WTC11 (cell line): Measurements from ENCODE around the gene JOSD2. TPM values are rescaled to one million over a fixed set of nuclear protein-coding genes. Genes with fewer than 3 reads are reported as not detected.

Source experiments
- ATAC-seq: fragments of 200-7000 bp; cut with Tn5 transposase; 2 replicates; pipeline ENCODE4 v1.10.0; 2021; ENCODE audit warnings: mild to moderate bottlenecking, moderate library complexity
- CTCF ChIA-PET: fragments of 300-600 bp; sonication (Branson Sonifier 250); formaldehyde crosslinking; loops from one replicate; lab custom pipeline; 2021; ENCODE audit warnings: antibody characterized with exemption; lab: Charles Lee
- POLR2A ChIA-PET: fragments of 350-600 bp; sonication (Branson Sonifier 250); formaldehyde crosslinking; loops from one replicate; lab custom pipeline; 2021; ENCODE audit warnings: antibody characterized with exemption; lab: Charles Lee
- DNase-seq: peaks from one replicate; pipeline ENCODE4 v3.0.0; 2021; ENCODE audit warnings: low spot score
- H3K27ac Mint-ChIP-seq: 2 replicates; pipeline ENCODE4 v1.8.0; 2021; ENCODE audit warnings: mixed read lengths
- H3K27me3 Mint-ChIP-seq: 2 replicates; pipeline ENCODE4 v1.8.0; 2021; ENCODE audit warnings: low read depth, mild to moderate bottlenecking, moderate library complexity, mixed read lengths
- H3K36me3 Mint-ChIP-seq: 2 replicates; pipeline ENCODE4 v1.8.0; 2021; ENCODE audit warnings: mixed read lengths
- H3K4me1 Mint-ChIP-seq: 2 replicates; pipeline ENCODE4 v1.8.0; 2022; ENCODE audit warnings: mixed read lengths
- H3K4me3 Mint-ChIP-seq: 2 replicates; pipeline ENCODE4 v1.8.0; 2021; ENCODE audit warnings: mild to moderate bottlenecking, moderate library complexity, mixed read lengths
- H3K9me3 Mint-ChIP-seq: 2 replicates; pipeline ENCODE4 v1.8.0; 2021; ENCODE audit warnings: mixed read lengths
- AR ChIP-seq: fragments of 250-450 bp; sonication (Bioruptor Pico); IDR thresholded peaks from 2 replicates; pipeline ENCODE4 v1.9.0; 2021; ENCODE audit warnings: mild to moderate bottlenecking
- ATF2 ChIP-seq: sonication (generic); formaldehyde crosslinking; IDR thresholded peaks from 2 replicates; pipeline ENCODE4 v1.8.1; 2022; ENCODE audit warnings: low read depth, missing genetic modification reagents, borderline replicate concordance
- E2F5 ChIP-seq: sonication (generic); formaldehyde crosslinking; IDR thresholded peaks from 2 replicates; pipeline ENCODE4 v1.8.1; 2022; ENCODE audit warnings: mild to moderate bottlenecking, moderate library complexity, missing genetic modification reagents
- IRF2 ChIP-seq: sonication (generic); formaldehyde crosslinking; IDR thresholded peaks from 2 replicates; pipeline ENCODE4 v1.8.0; 2022; ENCODE audit warnings: low read depth, missing genetic modification reagents, borderline replicate concordance
- MLX ChIP-seq: sonication (generic); formaldehyde crosslinking; IDR thresholded peaks from 2 replicates; pipeline ENCODE4 v1.8.1; 2023; ENCODE audit warnings: mild to moderate bottlenecking, missing genetic modification reagents, moderate library complexity
- MYBL2 ChIP-seq: sonication (generic); formaldehyde crosslinking; IDR thresholded peaks from 2 replicates; pipeline ENCODE4 v1.8.1; 2023; ENCODE audit warnings: mild to moderate bottlenecking, moderate library complexity, missing genetic modification reagents
- NR2C2 ChIP-seq: sonication (generic); formaldehyde crosslinking; IDR thresholded peaks from 2 replicates; pipeline ENCODE4 v1.8.0; 2022; ENCODE audit warnings: mild to moderate bottlenecking, missing genetic modification reagents
- OVOL2 ChIP-seq: fragments of 250-450 bp; sonication (Bioruptor Pico); IDR thresholded peaks from 2 replicates; pipeline ENCODE4 v1.9.0; 2021; ENCODE audit warnings: mild to moderate bottlenecking, borderline replicate concordance
- RELA ChIP-seq: sonication (generic); formaldehyde crosslinking; IDR thresholded peaks from 2 replicates; pipeline ENCODE4 v1.8.1; 2022; ENCODE audit warnings: missing genetic modification reagents, mild to moderate bottlenecking, borderline replicate concordance
- SOX15 ChIP-seq: fragments of 250-450 bp; sonication (Bioruptor Pico); IDR thresholded peaks from 2 replicates; pipeline ENCODE4 v1.9.0; 2021; ENCODE audit warnings: mild to moderate bottlenecking
- TEAD4 ChIP-seq: sonication (generic); formaldehyde crosslinking; IDR thresholded peaks from 2 replicates; pipeline ENCODE4 v1.8.0; 2022; ENCODE audit warnings: mild to moderate bottlenecking, missing genetic modification reagents
- ZNF263 ChIP-seq: sonication (generic); formaldehyde crosslinking; IDR thresholded peaks from 2 replicates; pipeline ENCODE4 v1.8.1; 2022; ENCODE audit warnings: low read depth, mild to moderate bottlenecking, moderate library complexity, missing genetic modification reagents
- ZNF425 ChIP-seq: fragments of 250-450 bp; sonication (Bioruptor Pico); conservative IDR thresholded peaks from 2 replicates; pipeline ENCODE4 v1.9.0; 2021; ENCODE audit warnings: mild to moderate bottlenecking
- ZNF512 ChIP-seq: sonication (generic); formaldehyde crosslinking; IDR thresholded peaks from 2 replicates; pipeline ENCODE4 v1.8.1; 2022; ENCODE audit warnings: missing genetic modification reagents, borderline replicate concordance
- ZNF671 ChIP-seq: fragments of 250-450 bp; sonication (Bioruptor Pico); IDR thresholded peaks from 2 replicates; pipeline ENCODE4 v1.8.0; 2021; ENCODE audit warnings: mild to moderate bottlenecking
- total RNA-seq: library from RNA; stranded (reverse); gene quantifications from 3 replicates; pipeline ENCODE4 v1.2.3, GENCODE V29; 2021

Gene JOSD2
- total RNA-seq, 1 experiment from 2014 or later: 4.0 TPM

- no peak for ATAC-seq
- Mint-ChIP-seq H3K27ac (no peak overlapping the region), H3K4me1 (peaks cover 7% of the 10 kb centered on the region), H3K9me3 (peaks cover 7% of the 10 kb centered on the region), H3K4me3 (no peak overlapping the region)
- no peak for DNase-seq
- POLR2A ChIA-PET: no interaction called here
- CTCF ChIA-PET: no interaction called here
- TF ChIP-seq ZNF263 (CRISPR knock-in tag): no peak
- TF ChIP-seq, all 79 proteins: peak for 0
- Mint-ChIP-seq H3K27me3 (peaks cover 4% of the 10 kb centered on the region), H3K36me3 (no peaks in the 10 kb centered on the region)
Observed at GRCh38 chr19:50467566-50467965, 43.4 kb downstream of the JOSD2 start.

GRCh38 chr19:50466706-50467039, 44.3 kb downstream of the JOSD2 start:
- CTCF ChIA-PET: interaction anchor here (0.9 to 3.2 kb wide), 27 partner anchors 8 to 232 kb away, joined by 3 to 35 read pairs (median 6); partner anchors contain the start of genes EMC10, GARIN5A, JOSD2 and NR1H2
- H3K9me3 Mint-ChIP-seq: peaks cover 3% of the 10 kb centered on the region; the same call in 1 of the 2 replicates
- ATAC-seq: no peak

More at GRCh38 chr19:50466706-50467039, 44.3 kb downstream of the JOSD2 start:
- POLR2A ChIA-PET: interaction anchor here (1.1 to 1.6 kb wide), 2 partner anchors 82 to 91 kb away, joined by 4 read pairs; partner anchors contain the start of genes NR1H2 and POLD1
- peaks cover 4% of the 10 kb centered on the region for H3K27me3 Mint-ChIP-seq
- no peak overlapping the region for H3K27ac Mint-ChIP-seq
- no peak for DNase-seq
- no peak overlapping the region for H3K4me3 Mint-ChIP-seq
- no peak for TF ChIP-seq IRF2 (CRISPR knock-in tag)
- TF ChIP-seq MYBL2: no peak
- TF ChIP-seq OVOL2 (CRISPR knock-in tag): no peak
- no peak for TF ChIP-seq ZNF425 (CRISPR knock-in tag)
- no peak for TF ChIP-seq SOX15 (CRISPR knock-in tag)
- TF ChIP-seq ZNF512: no peak
- no peak for TF ChIP-seq MLX (CRISPR knock-in tag)
- no peak for TF ChIP-seq NR2C2 (CRISPR knock-in tag)
- TF ChIP-seq TEAD4 (CRISPR knock-in tag): no peak
- TF ChIP-seq E2F5: no peak
- TF ChIP-seq ATF2 (CRISPR knock-in tag): no peak
- TF ChIP-seq RELA (CRISPR knock-in tag): no peak
- no peak for TF ChIP-seq ZNF671 (CRISPR knock-in tag)
- TF ChIP-seq AR (CRISPR knock-in tag): no peak
- TF ChIP-seq, all 79 proteins: peak for 0
- Mint-ChIP-seq H3K4me1 (peaks cover 7% of the 10 kb centered on the region), H3K36me3 (no peaks in the 10 kb centered on the region)
